GM18505 (cell line): Measurements from ENCODE around the gene TFDP2.

Source experiments
- ATAC-seq: cut with Tn5 transposase; IDR thresholded peaks from one replicate; pipeline ENCODE4 v1.9.1; 2021; ENCODE audit not compliant: unreplicated experiment
- POLR2A ChIP-seq: IDR thresholded peaks from 4 replicates; pipeline ENCODE4 v1.6.1; 2011; ENCODE audit warnings: borderline replicate concordance; ENCODE audit not compliant: insufficient read depth, insufficient read length; ENCODE audit errors: extremely low read depth

TFDP2 gene

DNA sequence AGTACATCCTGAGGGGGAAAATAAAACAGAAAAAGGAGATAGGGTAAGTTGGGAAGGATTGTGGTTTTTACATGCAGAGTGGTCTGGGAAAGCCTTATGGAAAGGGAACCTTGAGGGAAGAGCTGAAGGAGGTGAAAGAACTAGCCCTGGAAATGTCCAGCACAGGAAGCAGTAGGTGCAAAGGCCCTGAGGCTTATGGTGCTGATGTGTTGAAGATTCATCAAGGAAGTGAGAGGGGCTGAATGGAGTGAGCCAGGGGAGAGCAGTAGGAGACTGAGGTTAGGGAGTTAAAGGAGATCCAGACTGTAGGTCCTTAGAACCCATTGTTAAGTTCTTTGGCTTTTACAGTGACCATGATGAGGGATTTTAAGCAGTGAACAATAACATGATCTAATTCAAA, 239.9 kb downstream of the TFDP2 start:
- TF ChIP-seq POLR2A = no peak
- ATAC-seq = no peak

DNA sequence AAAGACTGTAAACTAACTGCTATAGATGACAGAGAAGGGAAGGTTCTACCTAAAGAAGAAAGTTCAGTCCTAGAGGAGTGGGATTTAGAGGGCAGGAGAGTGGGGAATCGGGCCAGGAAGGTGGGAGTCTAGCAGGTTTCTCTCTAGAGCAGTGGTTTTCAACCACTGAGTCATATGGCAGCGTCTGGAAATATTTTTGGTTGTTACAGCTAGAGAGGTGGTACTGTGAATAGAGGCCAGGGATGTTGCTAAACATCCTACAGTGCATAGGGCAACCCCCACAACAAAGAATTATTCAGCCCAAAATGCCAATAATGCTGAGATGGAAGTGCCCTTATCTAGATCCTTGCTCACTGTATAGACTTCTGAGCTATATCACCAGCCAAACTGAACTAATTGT, 244.2 kb downstream of the TFDP2 start:
- ATAC-seq = no peak
- TF ChIP-seq POLR2A = no peak

GRCh38 chr3:141904203-141904602, 245.1 kb downstream of the TFDP2 start:
- TF ChIP-seq POLR2A = no peak
- ATAC-seq = no peak

GRCh38 chr3:141901914-141902313, 247.4 kb downstream of the TFDP2 start:
- no peak for TF ChIP-seq POLR2A
- no peak for ATAC-seq

GRCh38 chr3:141900343-141900742, 249.0 kb downstream of the TFDP2 start:
- no peak for ATAC-seq
- no peak for TF ChIP-seq POLR2A

GRCh38 chr3:141898908-141899307, 250.4 kb downstream of the TFDP2 start:
- no peak for ATAC-seq
- TF ChIP-seq POLR2A = no peak

DNA sequence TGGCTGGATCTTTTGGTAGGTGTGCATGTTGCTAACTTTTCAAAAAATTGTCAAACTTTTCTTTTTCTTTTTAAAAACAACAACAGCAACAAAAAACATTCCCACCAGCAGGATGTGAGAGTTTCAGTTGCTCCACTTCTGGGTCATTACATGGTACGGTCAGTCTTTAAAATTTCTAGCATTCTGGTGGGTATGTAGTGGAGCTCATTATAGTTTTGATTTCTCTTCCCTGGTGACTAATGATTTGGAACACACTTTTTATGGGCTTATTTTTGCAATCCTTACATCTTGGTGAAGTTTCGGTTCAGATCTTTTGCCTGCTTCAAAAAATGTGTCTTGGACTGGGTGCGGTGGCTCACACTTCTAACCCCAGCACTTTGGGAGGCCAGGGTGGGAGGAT, 253.6 kb downstream of the TFDP2 start:
- no peak for TF ChIP-seq POLR2A
- no peak for ATAC-seq

DNA sequence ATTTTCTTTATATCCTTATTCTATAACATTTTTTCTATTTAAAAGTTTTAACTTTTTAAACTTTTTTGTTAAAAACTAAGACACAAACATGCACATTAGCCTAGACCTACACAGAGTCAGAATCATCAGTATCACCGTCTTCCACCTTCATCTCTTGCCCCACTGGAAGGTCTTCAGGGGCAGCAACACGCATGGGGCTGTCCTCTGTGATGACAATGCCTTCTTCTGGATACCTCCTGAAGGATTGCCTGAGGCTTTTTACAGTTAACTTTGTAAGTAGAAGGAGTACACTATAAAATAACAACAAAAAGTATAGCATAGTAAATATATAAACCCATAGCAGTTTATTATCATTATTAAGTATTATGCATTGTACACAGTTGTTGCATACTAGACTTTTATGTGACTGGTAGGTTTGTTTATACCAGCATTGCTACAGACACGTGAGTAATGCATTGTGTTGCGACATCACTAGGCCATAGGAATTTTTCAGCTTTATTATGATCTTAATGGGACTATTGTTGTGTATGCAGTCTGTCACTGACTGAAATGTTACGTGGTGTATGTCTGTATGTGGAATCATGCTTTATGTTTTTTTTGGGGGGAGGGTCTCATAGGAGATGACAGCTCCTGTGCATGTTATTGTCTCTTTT, 254.7 kb downstream of the TFDP2 start:
- no peak for ATAC-seq

More for the DNA sequence above, 254.7 kb downstream of the TFDP2 start:
- no peak for TF ChIP-seq POLR2A
